Measurements from ENCODE around the gene SCAMP2. TPM values are rescaled to one million over a fixed set of nuclear protein-coding genes. Genes with fewer than 3 reads are reported as not detected.

Gene SCAMP2
- total and polyA plus RNA-seq, 2 donors (not counting 1 experiment from before 2014, with no cell fraction given): 85.1 to 105 TPM

DNA sequence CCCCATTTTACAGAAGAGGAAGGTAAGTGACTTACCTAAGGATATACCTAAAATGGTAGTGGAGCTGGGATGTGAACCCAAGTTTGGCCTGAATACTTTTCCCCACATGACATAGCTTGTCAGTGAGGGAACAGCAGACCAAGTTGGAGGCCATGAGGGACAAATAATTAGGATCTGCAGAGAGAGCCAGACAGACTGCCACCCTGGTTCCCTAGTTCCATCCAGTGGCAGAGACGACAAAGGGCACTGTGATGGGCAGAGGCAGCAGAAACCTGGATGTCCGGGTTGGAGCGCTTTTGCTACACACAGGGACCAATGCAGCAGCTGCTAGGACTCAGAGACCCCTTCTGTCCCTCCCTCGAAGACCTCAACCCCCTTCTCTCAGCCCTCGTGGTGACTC, 45.6 kb downstream of the SCAMP2 start:
- ATAC-seq (ENCODE audit: low read depth): no peak
- CTCF ChIA-PET: interaction anchor here (1.0 to 2.5 kb wide), 4 partner anchors 9 to 126 kb away, joined by 3 to 9 read pairs (median 4); no protein-coding TSS in a partner anchor
- Histone ChIP-seq H2AFZ (ENCODE audit: insufficient read depth, low read depth, low read length, poor library complexity, severe bottlenecking) (no peak overlapping the region), H3K4me3 (ENCODE audit: control extremely low read depth in 1 of 5, extremely low read depth in 1 of 5, insufficient read depth in 1 of 5, low read depth in 2 of 5, low read length in 4 of 5) (no peak overlapping the region), H3K9ac (ENCODE audit: low read length) (no peak overlapping the region), H3K4me2 (replicated peaks; ENCODE audit: low read depth, low read length, poor library complexity, severe bottlenecking) (no peak overlapping the region), H3K27me3 (replicated peaks in 1 of 4; ENCODE audit: control extremely low read depth in 1 of 4, control insufficient read depth in 3 of 4, insufficient read depth in 4 of 4, low read length in 3 of 4) (peaks cover 0 to 45% (median 17%) of the 10 kb centered on the region in 4 experiments), H3K36me3 (replicated peaks in 1 of 2; ENCODE audit: control extremely low read depth in 1 of 2, control insufficient read depth in 1 of 2, extremely low read depth in 1 of 2, insufficient read depth in 2 of 2, low read length in 1 of 2) (no peaks in the 10 kb centered on the region), H3K27ac (ENCODE audit: low read length in 2 of 2) (no peak overlapping the region), H3K79me2 (ENCODE audit: control insufficient read depth, insufficient read depth, low read length) (no peaks in the 10 kb centered on the region), H3K9me3 (ENCODE audit: control extremely low read depth in 1 of 3, control insufficient read depth in 2 of 3, insufficient read depth in 1 of 3, low read length in 2 of 3) (peaks cover 0 to 22% (median 0%) of the 10 kb centered on the region in 3 donors), H4K20me1 (ENCODE audit: control insufficient read depth, insufficient read depth, low read length, poor library complexity, severe bottlenecking) (peaks cover 4% of the 10 kb centered on the region), H3K4me1 (ENCODE audit: control insufficient read depth in 2 of 2, insufficient read depth in 2 of 2, low read length in 2 of 2) (peaks cover 5 to 6% of the 10 kb centered on the region in 2 donors)
- Mint-ChIP-seq H3K9me3 (ENCODE audit: insufficient read depth) (no peaks in the 10 kb centered on the region), H3K27ac (no peak overlapping the region), H3K4me3 (no peak overlapping the region), H3K4me1 (peaks cover under 1% of the 10 kb centered on the region), H3K27me3 (peaks cover 31% of the 10 kb centered on the region)
- intact Hi-C loops (cut with micrococcal nuclease): no loop called here
- DNase-seq: no peak
- POLR2A ChIA-PET: interaction anchor here (0.6 kb wide), 2 partner anchors 54 to 168 kb away, joined by 3 read pairs; no protein-coding TSS in a partner anchor
- 65% methylated on average over 5 of the region's 5 CpGs for WGBS (ENCODE audit: insufficient coverage)
- no peak for TF ChIP-seq EZH2 (IDR thresholded peaks at IDR 0.05; ENCODE audit: borderline replicate concordance, insufficient read depth, low read depth, low read length, poor library complexity, severe bottlenecking)
- TF ChIP-seq, protein P1, sequence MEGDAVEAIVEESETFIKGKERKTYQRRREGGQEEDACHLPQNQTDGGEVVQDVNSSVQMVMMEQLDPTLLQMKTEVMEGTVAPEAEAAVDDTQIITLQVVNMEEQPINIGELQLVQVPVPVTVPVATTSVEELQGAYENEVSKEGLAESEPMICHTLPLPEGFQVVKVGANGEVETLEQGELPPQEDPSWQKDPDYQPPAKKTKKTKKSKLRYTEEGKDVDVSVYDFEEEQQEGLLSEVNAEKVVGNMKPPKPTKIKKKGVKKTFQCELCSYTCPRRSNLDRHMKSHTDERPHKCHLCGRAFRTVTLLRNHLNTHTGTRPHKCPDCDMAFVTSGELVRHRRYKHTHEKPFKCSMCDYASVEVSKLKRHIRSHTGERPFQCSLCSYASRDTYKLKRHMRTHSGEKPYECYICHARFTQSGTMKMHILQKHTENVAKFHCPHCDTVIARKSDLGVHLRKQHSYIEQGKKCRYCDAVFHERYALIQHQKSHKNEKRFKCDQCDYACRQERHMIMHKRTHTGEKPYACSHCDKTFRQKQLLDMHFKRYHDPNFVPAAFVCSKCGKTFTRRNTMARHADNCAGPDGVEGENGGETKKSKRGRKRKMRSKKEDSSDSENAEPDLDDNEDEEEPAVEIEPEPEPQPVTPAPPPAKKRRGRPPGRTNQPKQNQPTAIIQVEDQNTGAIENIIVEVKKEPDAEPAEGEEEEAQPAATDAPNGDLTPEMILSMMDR (IDR thresholded peaks at IDR 0.05): no peak

DNA sequence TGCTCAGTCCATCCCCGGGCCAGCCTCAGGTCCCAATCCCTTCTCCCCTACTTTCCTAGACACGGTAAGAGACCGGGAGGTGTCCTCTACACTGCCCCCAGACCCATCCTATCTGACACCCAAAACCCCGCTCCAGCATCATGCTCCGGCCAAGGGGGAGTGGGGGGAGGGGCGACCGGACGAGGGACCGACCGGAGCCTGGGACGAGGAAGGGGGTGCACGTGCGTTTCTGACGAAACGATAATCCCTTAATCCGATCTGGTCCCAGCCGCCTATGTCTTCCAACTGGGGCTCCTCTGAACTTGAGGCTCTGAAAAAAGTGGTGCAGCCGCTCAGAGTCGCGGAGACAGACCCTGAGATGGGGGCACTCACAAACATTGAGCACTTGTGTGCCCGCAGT, 46.2 kb downstream of the SCAMP2 start:
- H3K4me1 Mint-ChIP-seq: peaks cover 7% of the 10 kb centered on the region
- Histone ChIP-seq H3K9ac (ENCODE audit: low read length) (no peak overlapping the region), H3K79me2 (ENCODE audit: control insufficient read depth, insufficient read depth, low read length) (peaks cover 1% of the 10 kb centered on the region), H3K4me2 (replicated peaks; ENCODE audit: low read depth, low read length, poor library complexity, severe bottlenecking) (no peak overlapping the region), H3K36me3 (replicated peaks in 1 of 2; ENCODE audit: control extremely low read depth in 1 of 2, control insufficient read depth in 1 of 2, extremely low read depth in 1 of 2, insufficient read depth in 2 of 2, low read length in 1 of 2) (no peaks in the 10 kb centered on the region), H4K20me1 (ENCODE audit: control insufficient read depth, insufficient read depth, low read length, poor library complexity, severe bottlenecking) (peaks cover 4% of the 10 kb centered on the region), H3K9me3 (ENCODE audit: control extremely low read depth in 1 of 3, control insufficient read depth in 2 of 3, insufficient read depth in 1 of 3, low read length in 2 of 3) (peaks cover 0 to 22% (median 0%) of the 10 kb centered on the region in 3 donors), H3K4me1 (ENCODE audit: control insufficient read depth in 2 of 2, insufficient read depth in 2 of 2, low read length in 2 of 2) (peaks cover 6 to 7% of the 10 kb centered on the region in 2 donors), H3K27me3 (replicated peaks in 1 of 4; ENCODE audit: control extremely low read depth in 1 of 4, control insufficient read depth in 3 of 4, insufficient read depth in 4 of 4, low read length in 3 of 4) (peaks cover 0 to 45% (median 17%) of the 10 kb centered on the region in 4 experiments), H2AFZ (ENCODE audit: insufficient read depth, low read depth, low read length, poor library complexity, severe bottlenecking) (no peak overlapping the region), H3K4me3 (ENCODE audit: control extremely low read depth in 1 of 5, extremely low read depth in 1 of 5, insufficient read depth in 1 of 5, low read depth in 2 of 5, low read length in 4 of 5) (no peak overlapping the region), H3K27ac (ENCODE audit: low read length in 2 of 2) (no peak overlapping the region)
- H3K9me3 Mint-ChIP-seq (ENCODE audit: insufficient read depth): no peaks in the 10 kb centered on the region
- no peak for DNase-seq
- no peak overlapping the region for H3K27ac Mint-ChIP-seq
- CTCF ChIA-PET: interaction anchor here (1.0 to 2.5 kb wide), 5 partner anchors 9 to 127 kb away, joined by 3 to 9 read pairs (median 5); no protein-coding TSS in a partner anchor
- ATAC-seq (ENCODE audit: low read depth): no peak
- peaks cover 31% of the 10 kb centered on the region for H3K27me3 Mint-ChIP-seq
- 21% methylated on average over 20 of the region's 21 CpGs for WGBS (ENCODE audit: insufficient coverage)
- H3K4me3 Mint-ChIP-seq: no peak overlapping the region
- TF ChIP-seq, protein P1 (IDR thresholded peaks at IDR 0.05): no peak
- TF ChIP-seq EZH2 (IDR thresholded peaks at IDR 0.05; ENCODE audit: borderline replicate concordance, insufficient read depth, low read depth, low read length, poor library complexity, severe bottlenecking): no peak
- POLR2A ChIA-PET: interaction anchor here (0.6 kb wide), 1 partner anchor 53 kb away, joined by 3 read pairs; no protein-coding TSS in a partner anchor
- intact Hi-C loops (cut with micrococcal nuclease): no loop called here

Measured in B cell (primary cell).